NCI-H345 treated with DMSO at 0.1 percent for 48 hours (cell line): ENCODE measurements around the gene FSD1L.

Experiments
- DNase-seq: peaks from one replicate; lab custom pipeline; 2025; ENCODE audit not compliant: unreplicated experiment; lab: John Stamatoyannopoulos, UW

The FSD1L gene

DNA sequence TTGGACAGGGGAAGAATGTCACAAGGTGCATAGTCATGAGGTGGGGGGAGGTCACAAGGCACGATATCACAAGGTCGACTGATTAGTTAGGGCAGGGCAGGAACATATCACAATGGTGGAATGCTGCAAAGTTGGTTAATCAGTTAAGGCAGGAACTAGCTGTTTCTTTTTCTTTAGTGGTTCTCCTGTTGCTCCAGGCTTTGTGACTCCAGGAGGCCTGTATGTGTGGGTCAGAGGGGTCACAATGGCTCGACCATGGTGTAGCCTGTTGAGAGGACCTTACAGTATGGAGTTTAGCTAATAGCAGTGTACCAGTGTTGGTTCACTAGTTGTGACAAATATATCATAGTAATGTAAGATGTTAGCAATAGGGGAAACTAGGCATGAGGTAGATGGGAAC lies 12.4 kb upstream of the FSD1L start:
- DNase-seq: no peak

DNA sequence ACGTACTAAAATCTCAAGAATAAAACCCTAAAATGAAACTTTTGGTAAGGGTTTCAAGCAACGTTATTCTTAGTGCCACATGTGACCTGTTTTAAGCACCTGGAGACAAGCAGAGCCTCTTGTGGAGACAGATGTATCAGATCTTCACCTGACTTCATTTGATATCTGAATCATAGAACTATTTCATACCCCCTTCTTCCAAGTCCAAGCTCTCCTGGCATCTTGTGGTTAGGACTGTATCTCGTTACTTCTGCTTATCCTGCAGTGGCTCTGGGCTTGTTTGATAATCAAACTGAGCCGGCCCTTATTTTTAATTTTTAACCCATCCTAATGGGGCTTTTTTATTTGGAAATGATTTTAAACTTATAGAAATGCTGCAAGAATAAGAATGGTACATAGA lies 11.1 kb upstream of the FSD1L start:
- no peak for DNase-seq

DNA sequence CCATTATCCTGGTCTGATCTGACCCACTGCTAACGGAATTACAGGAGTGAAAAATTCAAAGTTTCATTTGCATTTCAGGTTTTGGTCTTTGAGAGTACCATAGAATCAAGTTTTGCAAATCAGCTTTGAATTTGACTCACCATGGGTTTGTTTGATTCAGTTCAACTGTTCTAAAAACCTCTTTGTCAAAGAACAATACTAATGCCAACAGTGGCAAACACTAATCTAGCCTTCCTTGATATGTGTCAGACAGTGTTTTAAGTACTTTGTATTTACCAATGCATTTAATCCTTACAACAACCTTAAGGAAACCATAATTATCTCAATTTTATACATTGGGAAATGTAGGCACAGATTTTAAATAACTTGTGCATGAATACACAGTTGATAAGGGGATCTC lies 10.1 kb upstream of the FSD1L start:
- no peak for DNase-seq

GRCh38 chr9:105438141-105438806 lies 9.6 kb upstream of the FSD1L start:
- no peak for DNase-seq

- no peak for DNase-seq
Measured at GRCh38 chr9:105439428-105439827, 8.4 kb upstream of the FSD1L start.

GRCh38 chr9:105441616-105442160 lies 6.1 kb upstream of the FSD1L start:
- no peak for DNase-seq

DNA sequence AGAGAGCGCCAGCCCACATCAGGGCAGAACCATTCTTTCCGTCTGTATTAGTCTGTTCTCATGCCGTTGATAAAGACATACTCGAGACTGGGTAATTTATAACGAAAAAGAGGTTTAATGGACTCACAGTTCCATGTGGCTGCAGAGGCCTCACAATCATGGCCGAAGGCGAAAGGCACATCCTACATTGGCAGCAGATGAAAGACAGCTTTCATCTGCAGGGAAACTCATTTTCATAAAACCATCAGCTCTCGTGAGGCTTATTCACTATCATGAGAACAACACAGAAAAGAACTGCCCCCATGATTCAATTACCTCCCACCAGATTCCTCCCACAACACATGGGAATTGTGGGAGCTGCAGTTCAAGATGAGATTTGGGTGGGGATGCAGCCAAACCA lies 4.7 kb upstream of the FSD1L start:
- DNase-seq: no peak

DNA sequence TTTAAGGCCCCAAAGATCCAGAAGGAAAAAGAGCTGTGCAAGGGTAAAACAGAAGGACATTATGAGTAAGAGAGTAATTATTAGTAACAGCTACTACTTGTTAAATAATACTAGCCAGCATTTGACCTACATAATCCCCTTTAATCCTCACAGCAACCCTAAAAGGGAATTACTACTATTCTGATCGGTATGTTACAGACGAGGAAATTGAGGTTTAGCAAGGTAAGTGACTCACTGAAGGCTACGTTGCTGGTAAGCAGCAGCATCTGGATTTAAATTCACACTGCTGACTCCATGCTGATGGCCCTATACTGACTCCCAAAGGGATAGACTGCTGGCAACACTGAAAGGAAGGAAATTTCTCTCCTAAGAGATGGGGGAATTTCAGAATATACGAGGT lies 3.7 kb upstream of the FSD1L start:
- DNase-seq: no peak

DNA sequence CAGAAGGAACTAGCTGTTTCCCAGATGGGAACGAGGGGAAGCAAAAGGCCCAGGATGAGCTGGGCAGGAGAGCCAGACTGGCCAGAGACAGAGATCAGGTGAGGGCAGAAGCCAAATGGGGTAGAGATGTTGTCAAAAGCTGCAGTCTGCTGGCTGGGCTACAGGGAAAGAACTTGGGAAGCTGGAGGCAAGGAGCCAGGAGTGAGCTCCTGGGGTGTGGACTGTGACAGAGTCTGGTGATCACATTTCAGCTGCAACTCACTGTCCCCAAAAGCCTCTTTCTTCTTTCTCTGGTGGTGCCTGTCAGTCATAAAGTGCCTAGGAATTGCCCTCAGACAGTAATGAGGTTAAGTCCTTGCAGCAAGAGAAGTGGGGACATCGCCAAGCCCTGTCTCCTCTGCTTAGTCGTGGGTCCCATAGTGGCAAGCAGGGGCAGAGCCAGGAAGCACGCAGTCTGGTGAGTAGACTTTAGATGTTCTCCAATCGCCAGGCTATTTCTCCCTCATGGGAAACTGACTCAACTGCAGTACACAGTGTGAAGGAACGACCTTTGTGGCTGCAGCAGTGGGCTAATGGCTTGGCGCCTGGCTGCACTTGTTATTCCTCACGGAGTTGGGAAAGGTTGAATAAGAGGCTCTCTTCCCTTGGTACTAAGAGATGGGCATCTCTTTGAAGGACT lies 2.5 kb upstream of the FSD1L start:
- DNase-seq: no peak

DNA sequence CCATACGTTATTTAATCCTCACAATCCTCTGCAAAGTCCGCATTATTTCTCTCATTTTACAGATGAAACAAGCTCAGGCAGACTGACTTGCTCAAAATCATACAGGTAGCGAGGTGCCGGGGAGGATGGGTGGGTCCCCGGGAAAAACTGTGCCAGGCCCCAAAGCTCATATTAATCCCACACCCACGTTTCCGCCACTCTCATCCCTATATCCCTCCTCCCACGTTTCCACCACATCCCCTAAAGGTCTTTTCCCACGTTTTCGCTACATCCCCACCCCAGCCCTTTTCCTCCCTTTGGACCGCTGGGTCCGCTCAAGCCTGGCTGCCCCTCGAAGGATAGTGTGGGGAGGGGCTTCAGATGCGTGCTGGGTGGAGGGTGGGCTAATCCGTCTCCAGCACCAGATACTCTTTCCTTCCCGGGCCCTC lies 434 bp upstream of the FSD1L start:
- DNase-seq: no peak

DNA sequence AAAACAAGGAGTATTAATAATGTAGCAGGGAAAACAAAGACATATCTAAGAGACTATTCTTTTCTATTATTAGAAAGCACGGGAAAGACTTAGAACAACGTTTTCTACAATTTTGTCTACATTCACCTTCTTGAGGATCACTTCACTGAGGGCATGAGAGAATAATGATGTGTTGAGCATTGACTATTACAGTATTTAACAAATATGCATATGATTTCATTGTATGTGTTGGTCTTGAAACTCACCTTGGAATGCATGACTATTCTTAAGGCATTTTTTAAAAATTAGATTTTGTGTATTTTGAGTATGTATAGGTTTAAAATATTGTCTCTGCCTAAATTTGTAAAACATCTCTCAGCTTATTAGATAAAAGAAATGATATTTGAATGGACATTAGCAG lies 1.2 kb downstream of the FSD1L start:
- DNase-seq: no peak

- no peak for DNase-seq
Measured at GRCh38 chr9:105452185-105452584, 4.4 kb downstream of the FSD1L start.

DNA sequence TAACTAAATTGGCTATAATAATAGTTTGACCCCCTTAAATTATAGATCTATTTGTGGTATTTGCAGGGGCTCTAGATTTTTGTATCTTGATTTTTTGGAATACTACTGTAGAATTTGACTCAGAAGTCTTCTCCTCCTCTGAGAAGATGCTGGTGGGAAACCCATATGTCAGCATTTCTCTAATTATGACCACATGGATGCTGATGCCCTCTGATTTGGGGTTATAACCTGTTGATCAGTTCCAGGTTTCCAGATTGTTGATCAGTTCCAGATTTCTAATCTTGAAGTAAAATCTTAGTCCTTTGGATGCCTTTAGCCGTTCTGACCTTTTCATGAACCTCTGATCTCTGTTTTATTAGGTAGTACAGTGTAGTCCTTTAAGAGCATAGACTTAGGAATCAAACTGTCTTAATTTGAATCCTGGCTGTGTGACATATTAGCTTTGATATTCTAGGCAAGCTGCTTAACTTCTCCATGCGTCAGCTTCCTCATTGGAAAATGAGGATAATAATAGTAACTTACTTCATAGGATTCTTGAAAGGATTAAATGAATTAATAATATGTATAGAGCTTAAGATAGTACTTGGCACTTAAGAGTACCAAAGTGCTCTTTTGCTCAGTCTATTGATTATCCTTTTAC lies 8.1 kb downstream of the FSD1L start:
- no peak for DNase-seq

- DNase-seq: no peak
Measured at GRCh38 chr9:105457560-105458294, 9.9 kb downstream of the FSD1L start.

DNA sequence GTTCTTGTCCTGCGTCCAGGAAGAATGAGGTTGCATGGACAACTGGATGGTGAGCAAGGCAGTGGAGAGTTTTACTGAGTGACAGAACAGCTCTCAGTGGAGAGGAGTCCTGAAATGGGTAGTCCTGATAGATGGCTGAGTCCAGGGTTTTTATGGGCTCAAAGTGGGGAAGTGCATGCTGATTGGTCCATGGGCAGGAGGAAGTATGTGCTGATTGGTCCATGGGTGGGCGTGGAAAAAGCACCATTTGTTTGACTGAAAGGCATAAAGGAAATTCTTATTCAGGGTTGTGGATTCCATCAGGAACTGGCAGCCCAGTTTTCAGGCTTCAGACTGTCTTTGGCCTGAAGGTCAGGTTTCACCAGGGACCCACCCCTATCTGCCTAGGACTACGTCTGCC lies 10.6 kb downstream of the FSD1L start:
- no peak for DNase-seq

- DNase-seq: no peak
Measured at GRCh38 chr9:105459336-105459735, 11.5 kb downstream of the FSD1L start.

- DNase-seq: no peak
Measured at GRCh38 chr9:105466898-105467455, 19.1 kb downstream of the FSD1L start.

- DNase-seq: no peak
Measured at GRCh38 chr9:105468875-105469274, 21.0 kb downstream of the FSD1L start.

GRCh38 chr9:105473221-105473620 lies 25.4 kb downstream of the FSD1L start:
- no peak for DNase-seq

GRCh38 chr9:105475302-105475701 lies 27.5 kb downstream of the FSD1L start:
- DNase-seq: no peak

DNA sequence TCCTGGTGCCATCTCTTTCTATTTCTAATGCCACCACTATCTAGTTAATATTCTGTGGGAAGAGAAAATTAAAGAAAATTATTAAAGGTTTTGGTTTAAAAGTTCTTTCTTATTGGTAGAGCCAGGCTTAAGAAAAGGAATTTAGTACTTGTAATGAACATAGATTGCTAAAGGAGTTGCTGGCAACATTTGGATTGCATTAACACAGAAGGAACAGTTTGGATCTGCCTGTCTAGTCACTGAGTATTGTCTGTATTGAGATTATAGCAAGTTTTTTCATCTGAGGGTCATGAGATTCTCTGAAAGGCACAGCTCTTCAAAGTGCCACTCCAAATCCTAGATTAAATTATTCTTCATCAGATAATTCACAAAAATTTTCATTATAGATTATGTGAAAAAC lies 32.0 kb downstream of the FSD1L start:
- no peak for DNase-seq
